ENCODE results near the gene STAT3.
A peak's percentile ranks its signal among the peaks of the same experiment; 100 is the strongest.
"Not testable (repeated sequence)": the region's sequence is repeated elsewhere in the genome, so short reads cannot be mapped to it uniquely, and the experiment has no call there.

The STAT3 gene

GRCh38 chr17:42338427-42338985, 49.7 kb downstream of the STAT3 start:
- FAIRE-seq (no peak), DNase-seq (ENCODE audit: insufficient read length, low spot score) (no peak)
- no peak for TF ChIP-seq POLR2A (IDR thresholded peaks at IDR 0.05; ENCODE audit: low read depth, low read length)

GRCh38 chr17:42337442-42337841, 50.8 kb downstream of the STAT3 start:
- no peak for TF ChIP-seq POLR2A (IDR thresholded peaks at IDR 0.05; ENCODE audit: low read depth, low read length)
- DNase-seq (ENCODE audit: insufficient read length, low spot score) (no peak), FAIRE-seq (no peak)

GRCh38 chr17:42334677-42335076, 53.6 kb downstream of the STAT3 start:
- FAIRE-seq (no peak), DNase-seq (ENCODE audit: insufficient read length, low spot score) (no peak)
- TF ChIP-seq POLR2A (IDR thresholded peaks at IDR 0.05; ENCODE audit: low read depth, low read length) = no peak

GRCh38 chr17:42333053-42333452, 55.2 kb downstream of the STAT3 start:
- no peak for TF ChIP-seq POLR2A (IDR thresholded peaks at IDR 0.05; ENCODE audit: low read depth, low read length)
- no peak for DNase-seq (ENCODE audit: insufficient read length, low spot score)
- FAIRE-seq = no peak

- peak; percentile 55 for DNase-seq (ENCODE audit: insufficient read length, low spot score)
- FAIRE-seq = peak; percentile 45
- TF ChIP-seq POLR2A (IDR thresholded peaks at IDR 0.05; ENCODE audit: low read depth, low read length) = no peak
Observed at GRCh38 chr17:42329025-42329976, 58.9 kb downstream of the STAT3 start.

- TF ChIP-seq POLR2A (IDR thresholded peaks at IDR 0.05; ENCODE audit: low read depth, low read length) = no peak
- DNase-seq (ENCODE audit: insufficient read length, low spot score) (peak; percentile 89), FAIRE-seq (peak; percentile 43)
Observed at GRCh38 chr17:42325026-42325425, 63.2 kb downstream of the STAT3 start.

GRCh38 chr17:42323268-42323773, 64.9 kb downstream of the STAT3 start:
- DNase-seq (ENCODE audit: insufficient read length, low spot score) (no peak), FAIRE-seq (no peak)

GRCh38 chr17:42322382-42323267, 65.6 kb downstream of the STAT3 start:
- no peak for TF ChIP-seq POLR2A (IDR thresholded peaks at IDR 0.05; ENCODE audit: low read depth, low read length)
- DNase-seq (ENCODE audit: insufficient read length, low spot score) (peak; percentile 80), FAIRE-seq (no peak)

More at GRCh38 chr17:42323268-42323773, 64.9 kb downstream of the STAT3 start:
- TF ChIP-seq POLR2A (IDR thresholded peaks at IDR 0.05; ENCODE audit: low read depth, low read length) = no peak

GRCh38 chr17:42321555-42321954, 66.7 kb downstream of the STAT3 start:
- DNase-seq (ENCODE audit: insufficient read length, low spot score) = no peak
- no peak for TF ChIP-seq POLR2A (IDR thresholded peaks at IDR 0.05; ENCODE audit: low read depth, low read length)
- no peak for FAIRE-seq

- not testable (repeated sequence) for DNase-seq (ENCODE audit: insufficient read length, low spot score); FAIRE-seq
Observed at GRCh38 chr17:42317967-42318366, 70.3 kb downstream of the STAT3 start.

GRCh38 chr17:42317266-42317845, 70.9 kb downstream of the STAT3 start:
- no peak for FAIRE-seq
- no peak for TF ChIP-seq POLR2A (IDR thresholded peaks at IDR 0.05; ENCODE audit: low read depth, low read length)
- DNase-seq (ENCODE audit: insufficient read length, low spot score) = no peak

GRCh38 chr17:42316755-42317154, 71.5 kb downstream of the STAT3 start:
- FAIRE-seq = no peak
- TF ChIP-seq POLR2A (IDR thresholded peaks at IDR 0.05; ENCODE audit: low read depth, low read length) = no peak
- no peak for DNase-seq (ENCODE audit: insufficient read length, low spot score)

GRCh38 chr17:42315402-42316156, 72.7 kb downstream of the STAT3 start:
- DNase-seq (ENCODE audit: insufficient read length, low spot score) (no peak), FAIRE-seq (no peak)
- TF ChIP-seq POLR2A (IDR thresholded peaks at IDR 0.05; ENCODE audit: low read depth, low read length) = no peak

Measured in H54 (cell line).